ENCODE results near the gene ENKUR.
"Not testable (repeated sequence)": the region's sequence is repeated elsewhere in the genome, so short reads cannot be mapped to it uniquely, and the experiment has no call there.

- TF ChIP-seq CTCF (conservative IDR thresholded peaks at IDR 0.05; ENCODE audit: low read depth in 2 of 2); POLR2AphosphoS5 (IDR thresholded peaks at IDR 0.05; ENCODE audit: low read depth); JUNB (IDR thresholded peaks at IDR 0.05; ENCODE audit: unreplicated experiment); EZH2 (IDR thresholded peaks at IDR 0.05; ENCODE audit: low read depth, unreplicated experiment); STAT1 (IDR thresholded peaks at IDR 0.05; ENCODE audit: unreplicated experiment); ETS1 (IDR thresholded peaks at IDR 0.05); EZH2phosphoT487 (IDR thresholded peaks at IDR 0.05; ENCODE audit: unreplicated experiment); REST (IDR thresholded peaks at IDR 0.05; ENCODE audit: unreplicated experiment); CREB1 (CRISPR knock-in tag; IDR thresholded peaks at IDR 0.05; ENCODE audit: low read depth); ZNF331 (CRISPR knock-in tag; IDR thresholded peaks at IDR 0.05; ENCODE audit: low read depth); NANOG (IDR thresholded peaks at IDR 0.05; ENCODE audit: borderline replicate concordance): not testable (repeated sequence)
These were observed 4.4 kb downstream of the ENKUR start for GRCh38 chr10:25011591-25011990.

All from GM23338 (cell line).